ENCODE results near the gene RPL7L1. TPM values are rescaled to one million over a fixed set of nuclear protein-coding genes. Genes with fewer than 3 reads are reported as not detected.
A peak's percentile ranks its signal among the peaks of the same experiment; 100 is the strongest.
"Not testable (repeated sequence)": the region's sequence is repeated elsewhere in the genome, so short reads cannot be mapped to it uniquely, and the experiment has no call there.

Gene RPL7L1
- total and polyA plus RNA-seq, 2 donors = 48.8 to 96.9 TPM

DNA sequence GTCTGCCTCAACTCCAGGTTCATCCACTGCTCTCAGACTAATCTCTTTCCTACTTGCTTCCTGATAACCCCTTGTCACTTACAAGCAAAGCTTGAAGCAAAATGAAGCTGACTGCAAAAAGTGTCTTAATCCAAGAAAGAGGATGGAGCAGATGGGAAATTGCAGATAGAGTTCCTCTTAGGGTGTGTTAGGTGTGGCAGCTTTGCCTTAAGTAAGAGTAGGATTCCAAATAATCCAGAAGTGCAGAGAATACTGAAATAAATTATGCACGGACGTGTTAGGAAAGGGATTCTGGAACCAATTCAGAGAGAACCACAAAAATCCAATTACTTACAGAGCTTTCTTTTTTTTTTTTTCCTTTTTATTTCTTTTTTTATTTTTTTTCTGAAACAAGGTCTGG is 6.1 kb upstream of the RPL7L1 start:
- 52% methylated on average over 2 of the region's 2 CpGs for WGBS
- peaks cover 4% of the 10 kb centered on the region for H3K36me3 ChIP-seq (ENCODE audit: insufficient read depth)
- no peaks in the 10 kb centered on the region for H3K4me1 ChIP-seq (ENCODE audit: insufficient read depth)
- H3K4me3 ChIP-seq (ENCODE audit: low read depth, low read length) = no peak overlapping the region
- no peak overlapping the region for H3K27ac ChIP-seq (ENCODE audit: low read depth)
- DNase-seq (ENCODE audit: extremely low spot score) = no peak

DNA sequence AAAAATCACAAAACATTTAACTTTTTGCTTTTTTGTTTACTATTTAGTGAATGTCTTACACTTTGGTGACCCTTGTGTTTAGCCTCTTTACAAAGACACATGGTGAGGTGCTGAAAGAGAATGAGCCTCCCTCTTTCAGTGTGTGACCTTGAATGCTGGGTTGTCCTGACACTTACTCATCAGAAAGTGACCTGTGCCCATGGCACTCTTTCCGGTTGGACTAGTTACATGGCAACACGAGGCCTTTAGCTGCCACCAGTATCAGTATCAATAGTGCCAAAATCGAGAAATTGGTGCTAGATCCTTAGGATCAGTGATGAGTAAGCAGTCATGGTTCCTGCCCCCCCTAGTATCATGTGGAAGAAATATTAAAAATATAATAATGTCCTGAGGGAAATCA is 1.7 kb upstream of the RPL7L1 start:
- H3K27ac ChIP-seq (ENCODE audit: low read depth) = no peak overlapping the region
- no peak overlapping the region for H3K4me3 ChIP-seq (ENCODE audit: low read depth, low read length)
- 82% methylated on average over 3 of the region's 3 CpGs for WGBS
- no peaks in the 10 kb centered on the region for H3K36me3 ChIP-seq (ENCODE audit: insufficient read depth)
- DNase-seq (ENCODE audit: extremely low spot score) = no peak
- no peaks in the 10 kb centered on the region for H3K4me1 ChIP-seq (ENCODE audit: insufficient read depth)

DNA sequence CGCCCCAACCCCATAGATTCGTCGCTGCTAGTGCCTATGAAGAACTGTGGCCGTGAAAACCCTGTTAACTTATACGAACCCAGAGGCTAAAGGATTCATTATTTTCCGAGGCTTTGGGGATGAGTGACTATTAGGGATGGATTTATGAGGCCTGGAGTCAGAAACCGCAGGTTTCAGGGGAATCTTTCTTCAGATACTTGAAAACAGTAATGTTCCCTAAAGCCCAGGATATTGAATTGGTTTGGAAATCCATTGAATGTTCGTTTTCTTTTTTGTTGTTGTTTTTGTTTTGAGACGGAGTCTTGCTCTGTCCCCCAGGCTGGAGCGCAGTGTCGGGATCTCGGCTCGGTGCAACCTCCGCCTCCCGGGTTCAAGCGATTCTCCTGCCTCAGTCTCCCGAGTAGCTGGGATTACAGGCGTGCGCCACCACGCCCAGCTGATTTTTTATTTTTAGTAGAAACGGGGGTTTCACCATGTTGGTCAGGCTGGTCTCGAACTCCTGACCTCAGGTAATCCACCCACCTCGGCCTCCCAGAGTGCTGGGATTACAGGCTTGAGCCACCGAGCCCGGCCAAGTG is 913 bp downstream of the RPL7L1 start:
- not testable (repeated sequence) for DNase-seq (ENCODE audit: extremely low spot score); H3K4me1 ChIP-seq (ENCODE audit: insufficient read depth); H3K36me3 ChIP-seq (ENCODE audit: insufficient read depth)
- 9% methylated on average over 25 of the region's 25 CpGs for WGBS
- Histone ChIP-seq H3K27ac (ENCODE audit: low read depth) (peak overlapping the region; percentile 86), H3K4me3 (ENCODE audit: low read depth, low read length) (peak overlapping the region; percentile 58)

DNA sequence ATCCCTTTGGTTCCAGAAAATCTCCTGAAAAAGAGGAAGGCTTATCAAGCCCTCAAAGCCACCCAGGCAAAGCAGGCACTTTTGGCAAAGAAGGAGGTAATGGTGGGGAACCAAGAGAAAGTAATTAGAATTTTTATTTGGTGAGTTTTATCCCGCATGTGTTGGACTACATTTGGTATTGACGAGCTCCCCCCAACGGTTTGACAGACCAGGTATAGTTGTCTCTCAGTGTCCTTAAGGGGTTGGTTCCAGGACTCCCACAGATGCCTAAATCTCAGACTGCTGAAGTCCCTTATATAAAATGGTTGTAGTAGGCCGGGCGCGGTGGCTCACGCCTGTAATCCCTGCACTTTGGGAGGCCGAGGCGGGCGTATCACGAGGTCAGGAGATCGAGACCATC is 1.5 kb downstream of the RPL7L1 start:
- not testable (repeated sequence) for H3K36me3 ChIP-seq (ENCODE audit: insufficient read depth); H3K27ac ChIP-seq (ENCODE audit: low read depth); DNase-seq (ENCODE audit: extremely low spot score); H3K4me1 ChIP-seq (ENCODE audit: insufficient read depth)
- WGBS = 90% methylated on average over 12 of the region's 12 CpGs
- peak overlapping the region; percentile 3 for H3K4me3 ChIP-seq (ENCODE audit: low read depth, low read length)

DNA sequence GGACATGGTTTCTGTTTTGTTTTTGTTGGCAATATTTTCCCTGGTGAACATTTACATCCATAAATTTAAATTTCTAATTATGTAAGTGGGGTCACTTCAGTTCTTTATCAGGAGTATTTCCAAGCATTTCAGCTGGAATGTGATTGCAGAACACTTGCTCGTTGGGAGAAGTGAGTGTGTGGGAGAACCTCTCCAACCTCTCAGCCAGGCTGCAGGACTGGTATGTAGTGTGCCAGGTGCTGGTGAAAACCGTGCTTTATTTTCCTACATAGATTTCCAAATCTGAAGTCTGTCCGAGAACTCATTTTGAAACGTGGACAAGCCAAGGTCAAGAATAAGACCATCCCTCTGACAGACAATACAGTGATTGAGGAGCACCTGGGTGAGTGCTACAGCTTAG is 6.3 kb downstream of the RPL7L1 start:
- Histone ChIP-seq H3K4me1 (ENCODE audit: insufficient read depth) (no peaks in the 10 kb centered on the region), H3K36me3 (ENCODE audit: insufficient read depth) (peaks cover 7% of the 10 kb centered on the region), H3K27ac (ENCODE audit: low read depth) (no peak overlapping the region), H3K4me3 (ENCODE audit: low read depth, low read length) (no peak overlapping the region)
- DNase-seq (ENCODE audit: extremely low spot score) = no peak
- 88% methylated on average over 4 of the region's 4 CpGs for WGBS

DNA sequence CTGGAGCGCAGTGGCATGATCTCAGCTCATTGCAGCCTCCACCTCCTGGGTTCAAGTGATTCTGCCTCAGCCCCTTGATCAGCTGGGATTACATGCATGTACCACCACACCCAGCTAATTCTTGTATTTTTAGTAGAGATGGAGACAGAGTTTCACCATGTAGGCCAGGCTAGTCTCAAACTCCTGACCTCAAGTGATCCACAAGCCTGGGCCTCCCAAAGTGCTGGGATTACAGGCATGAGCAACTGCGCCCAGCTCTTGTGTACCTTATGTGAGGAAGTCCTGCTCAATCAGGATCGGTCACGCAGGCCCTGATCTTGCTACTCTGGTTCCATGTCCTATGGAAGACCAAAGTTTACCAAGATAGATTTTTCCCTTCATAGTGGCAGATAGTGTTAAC is 8.8 kb downstream of the RPL7L1 start:
- 83% methylated on average over 4 of the region's 4 CpGs for WGBS
- H3K27ac ChIP-seq (ENCODE audit: low read depth); H3K4me3 ChIP-seq (ENCODE audit: low read depth, low read length); H3K36me3 ChIP-seq (ENCODE audit: insufficient read depth); H3K4me1 ChIP-seq (ENCODE audit: insufficient read depth); DNase-seq (ENCODE audit: extremely low spot score): not testable (repeated sequence)

DNA sequence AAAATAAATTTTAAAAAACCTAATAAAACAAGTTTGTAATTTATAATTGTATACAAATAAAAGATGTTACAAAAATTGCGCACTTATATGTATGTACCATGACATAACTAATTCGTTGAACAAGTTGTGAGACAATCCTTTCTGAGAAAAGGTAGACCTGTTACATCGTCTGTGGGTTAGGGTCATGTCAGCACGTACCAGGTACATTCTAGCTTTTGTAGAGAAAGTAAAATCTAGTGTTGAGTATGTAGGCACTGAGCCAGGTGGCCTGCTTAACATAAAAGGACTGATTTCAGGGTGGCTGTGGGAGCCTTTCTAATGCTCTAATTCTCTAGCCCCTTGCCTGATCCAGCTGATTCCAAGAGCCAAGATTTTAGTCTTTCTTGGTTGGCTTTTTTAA is 10.4 kb downstream of the RPL7L1 start:
- Histone ChIP-seq H3K4me3 (ENCODE audit: low read depth, low read length) (peak overlapping the region; percentile 58), H3K27ac (ENCODE audit: low read depth) (no peak overlapping the region)
- WGBS = 43% methylated on average over 4 of the region's 4 CpGs

DNA sequence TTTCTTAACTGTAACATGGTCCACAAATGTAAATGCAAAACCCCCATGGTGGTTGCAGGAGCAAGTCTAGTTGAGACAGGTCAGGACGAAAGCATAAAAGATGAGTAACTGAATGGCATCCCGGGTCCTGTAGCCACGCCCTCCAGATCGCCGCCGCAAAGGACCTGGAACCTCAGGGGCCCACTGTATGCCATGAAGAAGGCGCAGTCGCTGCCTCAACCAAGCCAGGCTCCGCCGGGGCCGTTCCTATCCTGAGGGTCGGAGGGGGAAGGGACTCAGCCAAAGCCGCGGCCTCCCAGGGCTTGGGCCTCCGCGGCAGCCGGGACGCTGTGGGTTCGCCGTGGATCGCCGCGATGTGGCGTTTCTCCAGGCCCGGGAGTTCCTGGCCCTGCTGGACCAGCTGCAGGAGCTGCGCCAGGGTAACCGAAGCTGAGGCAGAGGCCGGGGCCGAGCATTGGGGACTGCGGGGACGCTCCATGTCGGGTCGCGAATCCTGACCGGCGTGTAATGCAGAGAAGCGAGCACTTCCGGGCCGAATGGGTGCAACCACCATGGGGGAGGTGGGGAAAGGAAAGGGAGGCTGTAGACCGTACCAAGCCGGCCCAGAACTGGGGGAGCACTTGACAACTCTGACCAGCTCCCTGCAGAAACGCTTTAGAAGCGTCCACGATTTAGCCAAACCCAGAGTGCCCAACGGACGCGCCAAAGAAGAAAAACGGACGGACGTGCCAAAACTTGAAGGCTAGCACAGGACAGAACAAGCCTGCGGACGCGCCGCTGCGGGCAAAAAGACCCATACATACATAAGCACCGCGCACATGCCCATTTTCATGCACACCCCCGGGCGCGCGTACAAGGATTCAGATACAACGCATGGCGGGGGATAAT is 11.1 kb downstream of the RPL7L1 start:
- Histone ChIP-seq H3K4me3 (ENCODE audit: low read depth, low read length) (peak overlapping the region; percentile 58), H3K4me1 (ENCODE audit: insufficient read depth) (no peaks in the 10 kb centered on the region), H3K27ac (ENCODE audit: low read depth) (peak overlapping the region; percentile 90), H3K36me3 (ENCODE audit: insufficient read depth) (peaks cover 2% of the 10 kb centered on the region)
- DNase-seq (ENCODE audit: extremely low spot score) = peak; percentile 93
- WGBS = under 1% methylated on average over 63 of the region's 63 CpGs

More for the DNA sequence above, 10.4 kb downstream of the RPL7L1 start:
- DNase-seq (ENCODE audit: extremely low spot score) = no peak
- Histone ChIP-seq H3K4me1 (ENCODE audit: insufficient read depth) (no peaks in the 10 kb centered on the region), H3K36me3 (ENCODE audit: insufficient read depth) (peaks cover 3% of the 10 kb centered on the region)

DNA sequence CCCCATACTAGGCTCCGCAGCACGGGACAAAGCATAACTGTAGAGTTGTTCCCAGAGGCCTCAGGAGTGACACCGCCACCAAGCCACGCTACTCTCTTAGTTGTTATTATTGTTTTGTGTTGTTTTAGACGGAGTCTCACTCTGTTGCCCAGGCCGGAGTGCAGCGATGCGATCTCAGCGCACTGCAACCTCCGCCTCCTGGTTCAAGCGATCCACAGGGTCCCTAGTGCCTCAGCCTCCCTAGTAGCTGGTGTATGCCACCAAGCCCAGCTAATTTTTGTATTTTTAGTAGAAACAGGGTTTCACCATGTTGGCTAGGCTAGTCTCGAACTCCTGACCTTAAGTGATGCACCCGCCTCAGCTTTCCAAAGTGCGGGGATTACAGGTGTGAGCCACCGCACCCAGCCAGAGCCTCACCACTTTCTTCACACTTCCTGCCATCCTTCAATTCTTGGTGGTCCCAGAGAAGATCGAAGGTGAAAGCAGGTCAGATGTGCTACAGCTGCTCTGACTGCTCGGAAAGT is 11.8 kb downstream of the RPL7L1 start:
- WGBS = 38% methylated on average over 17 of the region's 17 CpGs
- Histone ChIP-seq H3K27ac (ENCODE audit: low read depth) (peak overlapping the region; percentile 54), H3K4me3 (ENCODE audit: low read depth, low read length) (peak overlapping the region; percentile 58), H3K36me3 (ENCODE audit: insufficient read depth) (no peaks in the 10 kb centered on the region), H3K4me1 (ENCODE audit: insufficient read depth) (no peaks in the 10 kb centered on the region)
- no peak for DNase-seq (ENCODE audit: extremely low spot score)

DNA sequence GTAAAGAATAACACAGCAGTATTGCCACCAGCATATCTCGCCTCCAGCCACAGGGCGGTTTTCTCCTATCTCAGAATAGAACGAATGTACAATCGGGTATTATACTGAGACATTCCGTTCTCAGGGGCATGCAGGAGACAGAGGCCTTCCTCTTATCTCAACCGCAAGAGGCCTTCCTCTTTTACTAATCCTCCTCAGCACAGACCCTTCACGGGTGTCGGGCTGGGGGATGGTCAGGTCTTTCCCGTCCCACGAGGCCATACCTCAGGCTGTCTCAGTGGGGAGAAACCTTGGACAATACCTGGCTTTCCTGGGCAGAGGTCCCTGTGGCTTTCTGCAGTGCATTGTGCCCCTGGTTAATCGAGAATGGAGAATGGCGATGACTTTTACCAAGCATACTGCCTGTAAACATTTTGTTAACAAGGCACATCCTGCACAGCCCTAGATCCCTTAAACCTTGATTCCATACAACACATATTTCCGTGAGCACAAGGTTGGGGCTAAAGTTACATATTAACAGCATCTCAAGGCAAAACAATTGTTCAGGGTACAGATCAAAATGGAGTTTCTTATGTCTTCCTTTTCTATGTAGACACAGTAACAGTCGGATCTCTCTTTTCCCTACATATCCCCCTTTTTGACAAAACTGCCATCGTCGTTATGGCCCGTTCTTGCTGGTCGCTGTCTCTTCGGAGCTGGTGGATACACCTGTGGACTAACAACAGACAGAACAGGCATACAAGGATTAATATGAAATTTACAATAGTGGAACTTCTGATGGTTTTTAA is 14.8 kb downstream of the RPL7L1 start:
- H3K4me3 ChIP-seq (ENCODE audit: low read depth, low read length); H3K27ac ChIP-seq (ENCODE audit: low read depth); H3K4me1 ChIP-seq (ENCODE audit: insufficient read depth); DNase-seq (ENCODE audit: extremely low spot score); H3K36me3 ChIP-seq (ENCODE audit: insufficient read depth): not testable (repeated sequence)
- WGBS = 53% methylated on average over 19 of the region's 19 CpGs

DNA sequence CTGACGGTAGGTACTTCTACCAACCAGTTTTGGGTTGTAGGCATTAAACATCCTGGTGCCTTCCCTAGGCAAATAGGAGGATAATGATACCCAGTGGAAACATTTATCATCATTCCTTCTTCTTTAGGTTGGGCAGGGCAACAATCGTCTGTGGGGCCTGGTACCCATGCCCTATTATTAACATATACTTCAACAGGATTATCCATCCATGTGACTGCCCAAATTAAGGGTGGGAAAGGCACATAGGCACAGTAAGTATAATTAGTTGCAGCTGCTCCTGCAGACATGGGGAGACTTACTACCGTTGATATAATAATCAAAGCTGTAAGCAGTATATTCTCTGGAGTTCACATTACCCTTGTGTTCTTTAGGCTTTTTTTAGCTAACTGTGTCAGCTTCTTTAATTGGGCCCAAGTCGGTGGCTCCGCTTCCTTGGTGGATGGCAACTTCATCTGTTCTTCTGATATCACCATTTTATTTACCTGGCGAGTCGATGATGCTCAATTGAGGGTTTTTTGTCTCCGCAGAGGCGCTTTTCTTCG is 16.8 kb downstream of the RPL7L1 start:
- no peak for DNase-seq (ENCODE audit: extremely low spot score)
- Histone ChIP-seq H3K4me3 (ENCODE audit: low read depth, low read length) (no peak overlapping the region), H3K27ac (ENCODE audit: low read depth) (no peak overlapping the region), H3K4me1 (ENCODE audit: insufficient read depth) (no peaks in the 10 kb centered on the region), H3K36me3 (ENCODE audit: insufficient read depth) (no peaks in the 10 kb centered on the region)
- 68% methylated on average over 10 of the region's 10 CpGs for WGBS

DNA sequence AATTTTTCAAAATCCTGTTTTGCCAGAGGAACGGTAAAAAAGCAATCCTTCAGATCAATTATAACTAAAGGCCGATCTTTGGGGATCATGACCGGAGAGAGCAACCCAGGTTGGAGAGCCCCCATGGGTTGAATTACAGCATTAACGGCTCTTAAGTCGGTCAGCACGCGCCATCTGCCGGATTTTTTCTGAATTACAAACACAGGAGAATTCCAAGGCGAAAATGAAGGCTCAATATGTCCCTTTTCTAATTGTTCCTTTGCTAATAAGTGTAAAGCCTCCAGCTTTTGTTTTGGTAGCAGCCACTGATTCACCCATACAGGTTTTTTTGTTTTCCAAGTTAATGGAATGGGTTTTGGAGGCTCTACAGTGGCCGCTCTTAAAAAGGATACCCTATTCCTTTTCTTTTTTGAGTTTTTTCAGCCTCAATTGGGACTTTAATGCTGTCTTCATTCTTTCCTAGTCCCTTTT is 19.5 kb downstream of the RPL7L1 start:
- WGBS = 10% methylated on average over 10 of the region's 10 CpGs
- Histone ChIP-seq H3K36me3 (ENCODE audit: insufficient read depth) (no peaks in the 10 kb centered on the region), H3K27ac (ENCODE audit: low read depth) (no peak overlapping the region), H3K4me1 (ENCODE audit: insufficient read depth) (no peaks in the 10 kb centered on the region), H3K4me3 (ENCODE audit: low read depth, low read length) (no peak overlapping the region)
- peak; percentile 45 for DNase-seq (ENCODE audit: extremely low spot score)

DNA sequence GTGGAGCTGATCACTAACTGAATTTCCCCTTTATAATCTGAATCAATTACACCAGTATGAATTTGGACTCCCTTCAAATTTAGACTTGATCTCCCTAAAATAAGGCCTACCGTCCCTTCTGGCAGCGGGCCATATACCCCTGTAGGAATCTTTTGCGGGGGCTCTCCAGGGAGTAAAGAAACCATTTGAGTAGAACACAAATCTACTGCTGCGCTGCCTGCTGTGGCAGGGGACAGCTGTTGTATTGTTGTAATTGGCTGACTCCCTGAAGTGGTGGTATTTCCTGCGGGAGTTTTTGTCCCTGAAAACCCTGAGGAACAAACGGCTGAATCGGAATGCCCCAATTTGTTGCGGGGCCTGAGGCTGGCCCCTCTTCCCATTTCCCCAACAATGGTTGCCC is 20.5 kb downstream of the RPL7L1 start:
- DNase-seq (ENCODE audit: extremely low spot score) = no peak
- Histone ChIP-seq H3K4me3 (ENCODE audit: low read depth, low read length) (no peak overlapping the region), H3K36me3 (ENCODE audit: insufficient read depth) (no peaks in the 10 kb centered on the region), H3K4me1 (ENCODE audit: insufficient read depth) (no peaks in the 10 kb centered on the region), H3K27ac (ENCODE audit: low read depth) (no peak overlapping the region)
- WGBS = 43% methylated on average over 8 of the region's 8 CpGs

All from urinary bladder (tissue), 4 donors.